NCI-H2196 treated with DMSO at 0.1 percent for 48 hours (cell line): ENCODE data around the gene C6orf120.

Experiments
- DNase-seq: peaks from one replicate; lab custom pipeline; 2025; ENCODE audit not compliant: unreplicated experiment; lab: John Stamatoyannopoulos, UW

The C6orf120 gene

DNA sequence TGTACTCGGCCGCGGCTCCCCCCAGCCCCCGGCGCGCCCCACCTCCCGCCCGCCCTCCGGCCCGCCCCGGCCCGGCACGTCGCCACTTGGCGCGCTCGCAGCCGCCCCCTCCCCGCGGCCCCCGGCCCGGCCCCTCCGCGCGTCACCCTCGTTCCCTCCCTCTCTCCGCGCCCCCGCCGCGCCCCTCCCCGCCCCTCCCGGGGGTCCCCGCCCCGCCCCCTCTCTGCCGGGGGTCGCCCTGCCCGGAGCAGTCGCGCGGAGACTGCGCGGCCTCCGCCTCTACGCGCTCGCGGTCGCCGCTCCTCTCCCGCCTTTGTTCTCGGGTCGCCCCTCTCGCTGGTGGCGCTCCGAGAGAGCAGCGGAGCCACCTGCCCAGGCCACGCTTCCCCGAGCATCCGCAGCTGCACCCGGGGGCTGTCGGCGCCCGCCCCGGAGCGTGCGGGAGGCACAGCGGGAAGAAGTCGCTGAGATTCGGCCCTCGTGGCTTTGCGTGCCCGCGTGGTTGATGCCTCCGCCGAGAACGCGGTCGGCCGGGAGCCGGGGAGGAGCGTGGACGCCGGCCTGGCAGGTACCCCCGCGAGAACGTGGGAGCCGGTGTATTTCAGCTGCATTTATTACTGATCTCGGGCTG lies 22.7 kb downstream of the C6orf120 start, which contains the start of gene PHF10:
Gene PHF10 (minus strand): TSS at position 7 of the 631 bp plus-strand sequence. CDS start 569 bp downstream, outside the sequence.
- no peak for DNase-seq

DNA sequence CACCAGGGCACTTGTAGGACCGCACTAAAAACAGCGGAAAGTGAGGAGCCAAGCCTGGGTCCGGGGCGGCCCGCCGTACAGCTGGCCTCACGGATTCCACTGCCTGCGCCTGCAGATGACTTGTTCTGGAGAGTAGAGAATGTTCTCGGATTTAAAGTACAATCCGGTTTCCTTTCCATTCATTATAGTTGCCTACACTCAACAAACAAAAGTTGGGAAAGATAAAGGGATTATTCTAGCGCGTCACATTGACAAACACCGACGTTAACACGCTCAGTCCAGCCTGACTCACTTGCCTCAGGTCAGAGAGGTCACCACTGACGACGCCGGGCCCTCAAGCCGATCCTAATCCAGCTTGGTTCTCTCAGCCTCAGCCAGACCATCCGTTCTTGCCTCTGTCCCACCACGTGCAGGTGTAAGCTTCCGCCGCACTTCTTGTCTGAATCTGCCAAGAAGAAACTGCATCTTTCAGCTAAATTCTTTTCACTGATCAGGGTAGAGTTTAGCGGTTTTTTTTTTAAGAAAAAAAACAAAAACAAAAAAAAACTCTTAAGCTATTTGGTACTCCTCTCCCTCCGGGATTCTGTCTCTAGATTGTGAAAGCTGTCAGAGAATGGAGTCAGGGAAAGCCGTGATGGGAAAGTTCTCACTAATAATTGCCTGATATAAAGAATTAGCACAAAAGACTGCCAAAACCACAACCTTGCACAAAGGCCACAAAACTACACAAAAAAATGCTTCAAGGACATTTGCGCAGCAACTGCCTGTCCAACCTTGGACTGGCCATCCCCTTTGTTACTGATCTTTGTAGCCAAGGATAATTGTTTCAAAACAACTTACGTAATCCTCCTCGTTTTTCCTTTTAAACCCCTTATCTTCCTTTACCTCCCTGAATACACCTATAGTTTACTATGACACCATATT lies 23.5 kb downstream of the C6orf120 start:
- DNase-seq, result no peak

- DNase-seq, result no peak
Measured at GRCh38 chr6:169726049-169726400, 24.1 kb downstream of the C6orf120 start.

- DNase-seq, result no peak
Measured at GRCh38 chr6:169726963-169727362, 25.0 kb downstream of the C6orf120 start.

GRCh38 chr6:169729961-169730360 lies 28.0 kb downstream of the C6orf120 start:
- DNase-seq, result no peak

DNA sequence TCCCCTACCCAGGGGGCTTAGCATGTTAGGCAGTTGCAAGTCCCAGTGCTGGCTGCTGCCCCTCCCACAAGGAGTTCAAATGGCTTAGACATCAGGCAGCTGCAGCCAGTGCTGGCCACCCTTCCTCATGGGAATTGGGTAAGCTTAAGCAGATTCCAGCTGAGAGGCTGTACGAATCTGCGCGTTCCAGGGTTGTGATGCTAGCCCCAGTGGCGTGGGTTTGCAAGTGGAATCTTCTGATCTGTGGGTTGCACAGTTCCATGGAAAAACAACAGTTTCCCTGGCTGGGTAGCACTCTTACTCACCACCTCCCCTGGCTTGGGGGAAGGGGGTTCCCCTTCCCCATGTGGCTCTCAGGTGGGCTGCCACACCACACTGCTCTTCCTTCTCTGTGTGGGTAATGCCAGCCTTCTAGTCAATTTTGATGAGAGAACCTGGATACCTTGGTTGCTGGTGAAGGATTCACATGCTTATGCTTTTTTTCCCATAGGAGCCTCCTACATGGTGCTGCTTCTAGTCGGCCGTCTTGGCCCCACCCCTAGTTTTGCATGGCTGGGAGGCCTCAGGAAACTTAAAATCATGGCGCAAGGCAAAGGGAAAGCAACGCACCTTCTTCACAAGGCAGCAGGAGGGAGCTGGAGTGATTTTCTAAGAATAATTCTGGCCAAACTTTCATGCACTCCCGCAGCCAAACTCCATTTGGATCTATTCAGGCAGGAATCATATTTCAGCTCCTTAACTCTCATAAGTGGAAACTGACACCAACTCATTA lies 36.5 kb downstream of the C6orf120 start:
- DNase-seq, result no peak

DNA sequence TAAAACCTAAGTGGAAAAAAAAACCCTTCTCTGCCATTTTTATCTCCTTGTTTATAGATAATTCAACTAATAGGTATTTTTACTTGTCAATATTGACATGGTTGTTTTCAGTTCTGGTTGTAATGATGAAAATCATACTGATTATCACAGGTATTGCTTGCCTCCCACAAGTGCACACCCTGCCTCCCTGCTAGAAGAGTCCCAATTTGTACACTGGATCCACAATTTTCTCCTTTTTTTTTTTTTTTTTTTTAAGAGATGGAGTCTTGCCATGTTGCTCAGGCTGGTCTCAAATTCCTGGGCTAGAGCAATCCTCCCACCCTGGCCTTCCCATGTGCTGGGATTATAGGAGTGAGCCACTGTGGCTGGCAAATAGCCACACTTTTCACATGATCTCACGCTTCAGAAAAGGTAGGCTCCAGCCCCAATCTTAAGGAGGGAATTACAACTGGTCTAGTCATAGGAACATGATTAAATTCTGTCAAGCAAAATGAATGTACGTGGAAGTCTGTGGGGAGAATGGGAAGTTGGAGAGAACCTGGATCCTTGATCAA lies 37.1 kb downstream of the C6orf120 start:
- no peak for DNase-seq

GRCh38 chr6:169741344-169741743 lies 39.4 kb downstream of the C6orf120 start:
- DNase-seq, result no peak

DNA sequence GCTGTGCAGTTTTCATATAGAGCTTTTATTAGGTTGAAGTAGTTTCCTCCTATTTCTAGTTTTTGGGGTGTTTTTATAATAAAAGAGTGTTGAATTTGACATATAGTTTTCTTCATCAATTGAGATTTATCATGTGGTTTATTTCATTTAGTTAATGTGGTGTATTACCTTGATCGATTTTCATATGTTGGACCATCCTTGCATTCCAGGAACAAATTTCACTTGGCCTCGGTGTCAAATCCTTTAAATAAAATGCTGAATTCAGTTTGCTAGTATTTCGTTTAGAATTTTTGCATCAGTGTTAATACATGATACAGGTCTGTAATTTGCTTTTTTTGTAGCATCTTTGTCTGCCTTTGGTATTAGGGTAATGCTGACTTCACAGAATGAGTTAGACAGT lies 43.5 kb downstream of the C6orf120 start:
- no peak for DNase-seq

DNA sequence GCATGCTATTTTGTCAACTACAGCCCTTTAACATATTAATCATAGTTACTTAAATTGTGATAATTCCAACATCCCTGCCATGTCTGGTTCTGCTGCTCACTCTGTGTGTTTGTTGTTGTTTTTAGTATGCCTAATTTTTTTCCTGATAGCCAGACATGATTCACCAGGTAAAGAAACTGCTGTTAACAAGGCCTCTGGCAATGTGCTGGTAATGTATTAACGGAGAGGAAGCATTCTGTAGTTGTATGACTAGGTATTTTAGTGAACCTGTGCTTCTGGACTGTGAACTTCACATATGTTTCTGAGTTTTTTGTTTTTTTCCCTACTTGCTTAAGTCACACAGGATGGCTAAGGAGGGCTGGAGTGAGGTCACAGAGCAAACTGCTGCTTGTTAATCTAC lies 44.6 kb downstream of the C6orf120 start:
- no peak for DNase-seq

GRCh38 chr6:169751242-169752073 lies 49.5 kb downstream of the C6orf120 start, which contains the start of the genes DYNLT2 and ERMARD:
Gene DYNLT2, minus strand, starts transcription at chr6:169751572. Its CDS starts 114 bp downstream, at chr6:169751458.
Gene ERMARD, plus strand, starts transcription at chr6:169751622. Its CDS starts 36 bp downstream, at chr6:169751658.
- DNase-seq, result peak; percentile 62

DNA sequence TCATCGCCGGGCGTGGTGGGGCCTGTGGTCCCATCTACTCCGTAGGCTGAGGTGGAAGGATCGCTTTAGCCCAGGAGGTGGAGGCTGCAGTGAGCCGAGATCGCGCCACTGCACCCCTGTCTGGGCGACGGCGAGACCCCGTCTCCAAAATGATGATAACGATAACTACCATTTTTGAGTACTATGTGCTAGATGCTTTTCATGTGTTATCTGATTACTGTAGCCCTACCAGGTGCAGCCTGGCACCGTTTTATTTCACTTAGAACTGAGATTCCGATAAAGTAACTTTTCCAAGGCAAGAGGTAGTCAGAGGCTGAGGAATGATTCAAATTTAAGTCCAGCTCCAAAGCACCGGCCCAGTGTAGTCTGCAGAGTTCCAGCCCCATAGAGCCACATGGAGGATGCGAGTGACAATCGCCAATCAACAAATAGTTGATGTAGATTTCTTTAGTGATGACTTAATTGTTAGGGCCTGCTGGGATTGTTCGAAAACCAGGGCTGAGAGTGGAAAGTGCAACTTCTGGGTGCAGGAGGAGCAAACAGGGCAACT lies 50.2 kb downstream of the C6orf120 start:
- DNase-seq, result no peak
